Measurements from ENCODE around the gene PSMA6.
"Not testable (repeated sequence)": the region's sequence is repeated elsewhere in the genome, so short reads cannot be mapped to it uniquely, and the experiment has no call there.

- TF ChIP-seq CTCF (IDR thresholded peaks at IDR 0.05); POLR2A (IDR thresholded peaks at IDR 0.05; ENCODE audit: low read depth); EP300 (IDR thresholded peaks at IDR 0.05); POLR2AphosphoS5 (IDR thresholded peaks at IDR 0.05): not testable (repeated sequence)
Observed at GRCh38 chr14:35348044-35348380, 55.8 kb downstream of the PSMA6 start.

All from esophagus muscularis mucosa (tissue), 4 donors.